HG03066 (cell line): Measurements from ENCODE around the gene DELE1.
"Not testable (repeated sequence)": the region's sequence is repeated elsewhere in the genome, so short reads cannot be mapped to it uniquely, and the experiment has no call there.

Experiments used
- ATAC-seq: cut with Tn5 transposase; IDR thresholded peaks from one replicate; pipeline ENCODE4 v1.9.1; 2021; ENCODE audit warnings: low read depth; ENCODE audit not compliant: unreplicated experiment

DELE1 gene

GRCh38 chr5:141920771-141921170, 2.9 kb upstream of the DELE1 start:
- no peak for ATAC-seq

- ATAC-seq: not testable (repeated sequence)
Observed at GRCh38 chr5:141922827-141923447, 734 bp upstream of the DELE1 start.

GRCh38 chr5:141926434-141926833, 2.8 kb downstream of the DELE1 start:
- ATAC-seq: no peak

DNA sequence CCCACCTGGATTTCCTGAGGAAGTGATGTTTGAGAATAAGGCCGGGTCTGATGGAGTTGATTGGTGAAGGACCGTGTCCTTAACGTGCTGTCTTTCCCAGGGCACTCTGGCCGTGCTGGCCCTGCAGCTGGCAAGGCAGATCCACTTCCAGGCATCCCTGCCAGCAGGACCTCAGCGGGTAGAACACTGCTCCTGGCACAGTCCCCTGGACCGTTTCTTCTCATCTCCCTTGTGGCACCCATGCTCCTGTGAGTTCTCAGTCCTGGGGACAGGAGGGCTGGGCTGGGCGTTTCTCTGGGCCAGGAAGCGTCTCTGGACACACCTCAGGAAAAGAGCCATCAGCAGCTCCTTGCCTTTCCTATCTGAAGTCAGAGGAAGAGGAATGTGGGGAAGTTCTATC, 4.4 kb downstream of the DELE1 start:
- no peak for ATAC-seq

DNA sequence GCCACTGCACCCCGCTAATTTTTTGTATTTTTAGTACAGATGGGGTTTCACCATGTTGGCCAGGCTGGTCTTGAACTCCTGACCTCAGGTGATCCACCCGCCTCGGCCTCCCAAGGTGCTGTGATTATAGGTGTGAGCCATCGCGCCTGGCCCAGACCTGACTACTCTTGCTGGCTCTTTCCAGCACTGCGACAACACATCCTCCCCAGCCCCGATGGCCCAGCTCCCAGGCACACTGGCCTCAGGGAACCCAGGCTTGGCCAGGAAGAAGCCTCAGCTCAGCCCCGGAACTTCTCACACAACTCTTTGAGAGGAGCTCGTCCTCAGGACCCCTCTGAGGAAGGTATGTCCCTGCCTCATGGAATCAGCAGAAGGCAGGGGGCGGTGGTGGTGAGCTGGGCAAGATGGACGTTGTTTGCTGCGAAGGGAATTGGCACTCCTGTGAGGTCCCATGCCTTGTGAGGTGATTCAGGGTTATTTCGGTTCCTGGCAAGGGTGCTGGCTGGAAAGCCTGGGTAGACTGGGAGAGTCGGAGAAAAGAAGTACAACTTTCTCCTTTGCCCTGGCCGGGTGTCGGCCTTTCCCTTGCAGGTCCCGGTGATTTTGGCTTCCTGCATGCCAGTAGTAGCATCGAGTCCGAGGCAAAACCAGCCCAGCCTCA, 5.9 kb downstream of the DELE1 start:
- ATAC-seq: no peak

- no peak for ATAC-seq
Observed at GRCh38 chr5:141931694-141932093, 8.0 kb downstream of the DELE1 start.

DNA sequence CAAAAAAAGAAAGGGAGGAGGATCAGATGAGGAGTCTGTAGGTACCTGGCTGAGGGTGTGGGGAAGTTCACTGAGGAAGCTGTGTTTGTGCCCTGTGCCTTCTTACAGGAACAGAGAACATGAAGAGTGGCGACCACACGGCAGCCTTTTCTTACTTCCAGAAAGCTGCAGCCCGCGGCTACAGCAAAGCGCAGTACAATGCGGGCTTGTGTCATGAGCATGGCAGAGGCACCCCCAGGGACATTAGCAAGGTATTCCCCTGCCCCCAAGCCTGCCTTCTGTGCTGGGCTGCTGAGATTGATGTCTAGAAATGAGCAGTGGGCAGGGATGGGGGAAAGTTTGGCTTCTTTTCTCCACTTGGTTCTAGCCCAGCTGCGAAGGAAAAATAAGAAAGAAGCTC, 9.5 kb downstream of the DELE1 start:
- ATAC-seq: no peak

DNA sequence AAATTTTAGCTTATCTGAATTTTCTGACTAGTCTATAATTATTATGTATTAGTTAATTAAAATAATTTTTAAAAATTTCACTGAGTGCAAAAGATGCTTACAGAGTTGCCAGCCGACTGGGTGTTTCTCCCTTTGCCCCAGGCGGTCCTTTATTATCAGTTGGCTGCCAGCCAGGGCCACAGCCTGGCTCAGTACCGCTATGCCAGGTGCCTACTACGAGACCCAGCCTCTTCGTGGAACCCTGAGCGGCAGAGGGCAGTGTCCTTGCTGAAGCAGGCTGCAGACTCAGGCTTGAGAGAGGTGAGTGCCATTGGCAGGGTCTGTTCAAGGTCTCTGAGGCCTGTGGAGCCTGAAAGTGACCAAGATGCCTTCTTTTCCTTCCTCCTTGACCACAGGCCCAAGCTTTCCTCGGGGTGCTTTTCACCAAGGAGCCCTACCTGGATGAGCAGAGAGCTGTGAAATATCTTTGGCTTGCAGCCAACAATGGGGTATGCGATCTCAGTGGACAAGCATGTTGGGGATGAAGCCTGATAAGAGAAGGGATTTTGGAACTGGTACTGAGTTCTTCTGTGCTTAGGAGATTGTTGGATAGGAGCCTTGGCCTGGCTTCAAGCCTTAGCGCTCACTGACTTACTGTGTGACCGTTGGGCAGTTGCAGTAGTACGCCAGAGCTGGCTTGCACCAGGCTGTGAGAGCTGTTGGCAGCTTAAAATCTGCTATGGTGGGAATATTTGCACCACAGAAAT, 10.6 kb downstream of the DELE1 start:
- ATAC-seq: no peak

GRCh38 chr5:141935538-141935937, 11.9 kb downstream of the DELE1 start:
- no peak for ATAC-seq

DNA sequence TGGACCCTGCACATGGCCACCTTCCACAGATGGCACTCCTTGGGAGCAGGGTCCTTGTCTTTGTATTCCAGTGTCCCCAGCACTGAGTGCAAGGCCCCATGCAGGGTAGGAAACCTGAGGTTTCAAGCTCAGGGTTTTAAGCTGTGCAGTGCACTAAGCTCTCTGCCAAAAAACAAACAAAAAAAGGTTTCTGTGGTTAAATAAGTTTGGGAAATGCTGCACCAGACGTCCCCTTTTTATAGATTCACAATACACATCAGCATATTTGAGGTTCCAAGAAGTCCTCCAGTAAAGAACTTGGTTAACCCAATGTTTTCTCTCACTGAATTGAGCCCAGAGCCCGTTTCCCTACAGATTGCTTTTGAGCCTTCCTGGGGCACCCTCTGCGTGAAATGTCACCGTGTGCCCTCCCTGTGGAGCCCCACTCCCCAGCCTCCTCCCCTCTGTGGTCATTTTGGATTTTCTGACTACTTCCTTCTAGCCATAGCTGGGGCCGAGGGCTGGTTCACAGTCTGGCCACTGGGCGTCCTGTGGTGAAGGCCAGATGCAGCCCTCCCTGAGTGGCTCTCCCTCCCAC, 17.1 kb downstream of the DELE1 start:
- no peak for ATAC-seq

GRCh38 chr5:141941307-141941706, 17.6 kb downstream of the DELE1 start:
- ATAC-seq: no peak

DNA sequence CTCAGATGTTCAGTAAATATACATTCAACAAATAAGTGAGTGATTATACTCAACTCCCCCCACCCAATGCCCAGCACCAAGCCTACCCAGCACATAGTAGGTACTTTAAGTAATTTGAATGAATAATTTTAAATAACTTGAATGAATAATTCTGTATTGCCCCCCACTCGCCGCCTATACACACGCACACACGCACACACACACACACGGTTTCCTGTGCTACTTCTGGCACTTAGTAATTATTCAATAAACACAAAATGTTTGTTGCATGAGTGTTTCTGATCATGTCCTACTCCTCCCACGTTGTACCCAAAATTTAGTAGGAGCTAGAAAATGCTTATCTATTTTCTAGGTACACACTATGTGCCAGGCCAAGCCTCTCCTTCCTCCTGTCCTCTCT, 18.1 kb downstream of the DELE1 start:
- ATAC-seq: no peak

GRCh38 chr5:141942185-141942857, 18.6 kb downstream of the DELE1 start:
- no peak for ATAC-seq

DNA sequence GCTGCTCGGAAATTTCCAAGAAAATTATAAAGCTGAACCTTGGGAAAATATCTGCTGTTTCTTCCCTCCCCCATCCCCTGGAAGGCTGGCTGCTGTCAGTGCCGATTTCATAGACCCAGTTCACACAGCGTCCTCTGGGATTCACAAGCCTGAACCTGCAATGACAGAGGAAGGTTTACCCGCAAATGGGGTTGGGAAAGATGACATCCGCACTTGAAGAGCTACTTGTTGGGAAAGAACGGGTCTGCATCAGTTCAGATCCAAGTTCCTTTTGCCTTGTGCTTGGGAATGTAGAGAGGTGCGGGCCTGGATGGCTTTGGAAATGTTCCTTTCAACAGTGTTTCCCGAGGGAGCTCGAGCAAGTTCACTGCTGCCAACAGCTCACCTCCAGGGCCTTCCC, 20.4 kb downstream of the DELE1 start:
- ATAC-seq: no peak

DNA sequence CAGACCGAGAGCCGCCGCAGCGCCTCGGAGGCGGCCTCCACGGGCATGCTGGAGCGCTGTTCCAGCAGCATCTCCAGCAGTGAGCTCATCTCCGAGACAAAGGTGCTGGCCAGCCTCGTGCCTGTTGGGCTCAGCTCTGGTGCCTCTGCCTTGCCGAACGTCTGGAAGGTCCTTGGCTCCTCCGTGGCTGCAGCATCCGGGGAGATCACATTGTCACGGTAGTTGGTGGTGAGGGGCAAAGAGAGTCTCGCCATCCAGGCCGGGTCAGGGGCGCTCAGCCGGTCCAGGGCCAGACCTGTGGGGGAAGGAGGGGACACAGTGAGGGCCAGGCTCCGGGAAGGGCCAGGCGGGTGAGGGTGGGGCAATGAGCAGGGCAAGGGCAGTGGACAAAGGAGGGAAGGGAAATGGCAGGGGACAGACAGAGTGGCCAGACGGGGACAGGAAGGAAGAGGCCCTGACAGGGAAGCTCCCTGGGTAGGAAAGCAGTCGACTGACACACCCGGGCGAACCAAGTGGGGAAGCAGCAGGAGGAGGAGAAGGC, 21.9 kb downstream of the DELE1 start:
- no peak for ATAC-seq

GRCh38 chr5:141947316-141947715, 23.6 kb downstream of the DELE1 start:
- ATAC-seq: no peak

- ATAC-seq: no peak
Observed at GRCh38 chr5:141948812-141949211, 25.1 kb downstream of the DELE1 start.

- no peak for ATAC-seq
Observed at GRCh38 chr5:141949511-141949910, 25.8 kb downstream of the DELE1 start.

DNA sequence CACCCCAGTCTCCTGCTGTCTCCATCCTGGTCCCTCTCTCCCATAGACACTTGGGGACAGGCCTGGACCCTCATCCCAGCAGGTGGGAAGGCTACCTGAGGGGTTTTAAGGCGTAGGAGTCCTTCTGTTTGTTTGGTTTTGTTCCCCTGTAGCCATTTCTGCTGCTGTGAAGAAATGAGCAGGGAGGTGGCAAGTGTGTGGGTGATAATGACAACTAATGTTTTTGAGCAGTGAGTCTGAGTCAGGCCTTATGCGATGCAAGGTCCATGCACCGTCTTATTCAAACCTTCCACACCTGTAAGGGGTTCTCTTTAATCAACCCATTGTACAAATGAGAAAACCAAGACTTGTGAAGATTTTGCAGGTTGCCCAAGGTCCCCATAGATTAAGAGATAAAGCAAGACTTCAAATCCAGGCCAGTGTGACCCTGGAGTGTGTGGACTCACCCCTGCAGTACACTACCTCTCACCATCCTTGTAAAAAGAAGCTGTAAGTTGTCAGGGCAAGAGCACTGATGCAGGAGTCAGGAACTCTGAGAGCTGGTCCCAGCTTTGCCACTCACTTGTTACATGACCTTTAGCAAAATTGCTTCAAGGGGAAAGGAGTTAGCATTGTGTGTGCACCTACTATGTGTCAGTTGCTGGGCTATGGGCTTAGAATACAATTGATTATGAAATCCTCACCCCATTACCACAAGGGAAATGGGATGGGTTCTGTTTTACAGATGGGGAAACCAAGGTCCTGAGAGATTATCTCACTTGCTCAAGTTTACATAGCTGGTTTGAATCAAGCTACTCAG, 26.7 kb downstream of the DELE1 start:
- ATAC-seq: no peak

GRCh38 chr5:141951332-141951781, 27.7 kb downstream of the DELE1 start:
- ATAC-seq: peak; percentile 78
